ENCODE results near the gene BHLHE41.

Gene BHLHE41

GRCh38 chr12:26077915-26078702 lies 46.7 kb downstream of the BHLHE41 start:
- TF ChIP-seq CTCF (IDR thresholded peaks at IDR 0.05) (no peak), ZFX (IDR thresholded peaks at IDR 0.05; ENCODE audit: borderline replicate concordance) (no peak)
- H3K27ac ChIP-seq = no peak overlapping the region
